Spleen (tissue), 7 donors: ENCODE results near the gene SLC22A23.

Experiments
- CTCF ChIP-seq, 11 experiments: fragments of 200-600 bp in 7 of 11; fragments of 450-650 bp in 4 of 11; sonication (generic) in 4 of 11; IDR thresholded peaks in 8 of 11; conservative IDR thresholded peaks in 3 of 11; 1 replicate in 7 of 11; 2 replicates in 4 of 11; pipeline versions ENCODE4 v1.4.0 to v1.8.0; 2016 to 2021; ENCODE audit warnings: antibody characterized with exemption in 11 of 11, inconsistent platforms in 4 of 11, mild to moderate bottlenecking in 1 of 11
- POLR2A ChIP-seq, 3 donors: fragments of 450-650 bp; IDR thresholded peaks; one replicate each; pipeline ENCODE4 v1.5.1; 2017; ENCODE audit warnings: antibody characterized with exemption in 3 of 3, mild to moderate bottlenecking in 1 of 3
- POLR2AphosphoS5 ChIP-seq, 3 donors: sonication (generic); formaldehyde crosslinking; IDR thresholded peaks; one replicate each; pipeline ENCODE4 v1.5.1; 2017; ENCODE audit warnings: antibody characterized with exemption in 3 of 3
- donor health status: DM: no; HTN: no; CAD: no; lungs with moderate emphysema.
- donor health status: DM: no; HTN: no; CAD: no.
- donor health status: DM: no; HTN: no; CAD: no.

GRCh38 chr6:3494391-3495100 lies 37.7 kb upstream of the SLC22A23 start:
- TF ChIP-seq CTCF (IDR thresholded peaks at IDR 0.05 in 8 of 11, conservative IDR thresholded peaks at IDR 0.05 in 3 of 11), result no peak
- no peak for TF ChIP-seq POLR2A (IDR thresholded peaks at IDR 0.05)
- TF ChIP-seq POLR2AphosphoS5 (IDR thresholded peaks at IDR 0.05), result no peak
